Bronchial smooth muscle cell (primary cell): ENCODE results near the gene CCT6A. TPM values are rescaled to one million over a fixed set of nuclear protein-coding genes. Genes with fewer than 3 reads are reported as not detected.

Experiments used
- total RNA-seq: library from RNA; depleted of rRNA; stranded (reverse); fragments of >200 nt; gene quantifications from 2 replicates; pipeline ENCODE4 v1.2.1, GENCODE V29; 2014

Gene CCT6A, protein sequence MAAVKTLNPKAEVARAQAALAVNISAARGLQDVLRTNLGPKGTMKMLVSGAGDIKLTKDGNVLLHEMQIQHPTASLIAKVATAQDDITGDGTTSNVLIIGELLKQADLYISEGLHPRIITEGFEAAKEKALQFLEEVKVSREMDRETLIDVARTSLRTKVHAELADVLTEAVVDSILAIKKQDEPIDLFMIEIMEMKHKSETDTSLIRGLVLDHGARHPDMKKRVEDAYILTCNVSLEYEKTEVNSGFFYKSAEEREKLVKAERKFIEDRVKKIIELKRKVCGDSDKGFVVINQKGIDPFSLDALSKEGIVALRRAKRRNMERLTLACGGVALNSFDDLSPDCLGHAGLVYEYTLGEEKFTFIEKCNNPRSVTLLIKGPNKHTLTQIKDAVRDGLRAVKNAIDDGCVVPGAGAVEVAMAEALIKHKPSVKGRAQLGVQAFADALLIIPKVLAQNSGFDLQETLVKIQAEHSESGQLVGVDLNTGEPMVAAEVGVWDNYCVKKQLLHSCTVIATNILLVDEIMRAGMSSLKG
- 178 and 183 TPM in 2 replicates for total RNA-seq

DNA sequence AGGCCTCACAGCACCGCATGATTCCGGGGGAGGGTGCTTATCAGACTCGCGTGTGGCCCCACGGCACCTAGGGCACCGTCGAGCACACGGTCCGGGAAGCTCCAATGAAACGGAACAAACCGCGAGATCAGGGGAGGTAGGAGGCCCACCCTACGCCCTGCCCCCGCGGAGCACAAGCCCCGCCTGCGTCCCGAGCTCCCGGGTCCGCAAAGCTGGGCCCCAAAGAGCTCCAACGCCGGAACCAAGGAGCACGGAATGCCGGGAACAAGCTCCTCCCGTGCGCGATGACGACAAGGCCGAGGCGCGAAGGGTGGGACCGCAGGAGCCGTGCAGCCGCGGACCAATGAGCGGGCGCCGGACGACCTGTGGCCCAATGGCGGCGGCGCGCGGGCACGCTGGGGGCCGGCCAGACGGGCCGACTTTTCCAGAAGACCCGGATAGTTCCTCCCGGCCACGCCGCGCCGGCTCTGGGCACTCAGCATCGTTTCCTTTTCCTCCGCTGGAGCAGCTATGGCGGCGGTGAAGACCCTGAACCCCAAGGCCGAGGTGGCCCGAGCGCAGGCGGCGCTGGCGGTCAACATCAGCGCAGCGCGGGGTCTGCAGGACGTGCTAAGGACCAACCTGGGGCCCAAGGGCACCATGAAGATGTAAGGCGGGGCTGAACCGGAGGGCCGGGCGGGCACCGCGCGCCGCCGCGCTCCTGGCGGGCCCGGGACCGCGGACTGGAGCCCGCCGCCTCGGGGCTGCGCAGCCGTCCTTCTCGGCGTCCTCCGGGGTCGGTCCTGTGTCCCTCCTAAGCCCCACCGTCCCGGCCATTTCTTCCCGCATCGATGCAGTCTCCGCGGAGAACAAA lies at the start of gene CCT6A, which contains the start of gene PSPH:
Gene CCT6A, plus strand, starts transcription at position 427 of the 853 bp plus-strand sequence. Its CDS starts 84 bp downstream, at position 511.
Gene PSPH, minus strand, starts transcription at position 106 of the 853 bp plus-strand sequence. CDS start 30,232 bp downstream, outside the sequence.

DNA sequence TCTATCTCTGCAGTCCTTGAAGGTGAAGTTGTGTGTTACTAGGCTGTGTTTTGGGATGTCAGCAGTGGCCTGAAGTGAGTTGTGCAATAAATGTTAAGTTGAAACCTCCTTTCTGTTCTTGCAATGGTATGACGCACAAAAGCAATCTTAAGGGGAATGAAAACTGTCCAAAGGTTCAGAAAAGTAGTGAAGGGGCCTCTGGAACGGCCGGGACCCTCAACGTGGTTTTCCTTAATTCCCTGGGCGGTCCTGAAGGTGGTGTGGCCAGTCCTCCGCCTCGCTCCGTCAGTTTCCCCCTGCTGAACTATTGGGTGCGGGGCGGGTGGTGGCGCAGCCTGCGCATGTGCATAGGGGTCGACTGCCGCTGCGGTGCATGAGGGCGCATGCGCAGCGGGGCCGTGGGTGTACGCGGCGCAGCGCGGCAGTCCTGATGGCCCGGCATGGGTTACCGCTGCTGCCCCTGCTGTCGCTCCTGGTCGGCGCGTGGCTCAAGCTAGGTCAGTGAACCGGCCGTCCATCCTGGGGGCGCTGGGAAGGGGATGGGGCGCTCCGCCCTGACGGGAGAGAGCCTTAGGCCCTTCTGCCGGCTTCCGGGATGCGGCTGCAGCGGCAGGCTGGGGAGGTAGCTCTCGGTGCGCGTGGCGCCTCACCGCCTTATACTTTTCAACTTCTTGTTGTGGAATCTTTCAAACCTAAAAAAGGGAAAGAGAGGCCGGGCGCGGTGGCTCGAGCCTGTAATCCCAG lies 12.5 kb downstream of the CCT6A start, which contains the start of gene SUMF2:
Gene SUMF2, plus strand, starts transcription at position 405 of the 744 bp plus-strand sequence. Its CDS starts 26 bp downstream, at position 431.

DNA sequence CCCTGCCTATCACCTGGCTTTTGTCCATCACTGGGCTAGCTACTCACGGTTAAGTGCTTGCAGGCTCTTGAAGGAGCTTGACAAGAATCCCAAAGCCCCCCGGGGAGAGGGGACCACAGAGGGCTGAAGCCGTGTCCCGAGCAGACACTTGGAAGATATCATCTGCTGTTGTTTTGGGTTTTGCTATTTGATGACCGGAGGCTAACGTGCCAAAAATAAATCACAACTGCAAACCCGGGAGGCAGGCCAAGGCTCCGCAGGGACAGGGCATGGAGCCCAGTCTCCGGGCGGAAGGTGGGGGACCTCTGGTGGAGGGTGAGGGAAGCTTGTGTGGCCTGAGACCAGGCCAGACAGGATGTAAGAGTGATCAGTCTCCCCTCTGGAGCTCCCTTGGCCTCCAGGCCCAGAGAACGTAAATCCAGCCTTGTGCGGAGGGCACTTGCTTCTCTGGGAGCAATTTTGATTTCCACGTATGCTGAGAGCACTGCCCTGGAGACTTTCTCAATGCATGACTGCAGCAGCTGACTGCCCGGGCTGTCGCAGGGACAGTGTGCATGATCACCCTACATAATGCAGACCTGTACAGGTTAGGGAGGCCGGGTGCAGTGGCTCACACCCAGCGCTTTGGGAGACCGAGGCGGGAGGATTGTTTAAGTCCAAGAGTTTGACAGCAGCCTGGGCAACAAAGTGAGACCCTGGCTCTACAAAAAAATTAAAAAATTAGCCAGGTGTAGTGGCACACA lies 41.4 kb downstream of the CCT6A start, which contains the start of gene PHKG1:
Gene PHKG1, minus strand, starts transcription at position 164 of the 743 bp plus-strand sequence. CDS start 4,011 bp downstream, outside the sequence.

DNA sequence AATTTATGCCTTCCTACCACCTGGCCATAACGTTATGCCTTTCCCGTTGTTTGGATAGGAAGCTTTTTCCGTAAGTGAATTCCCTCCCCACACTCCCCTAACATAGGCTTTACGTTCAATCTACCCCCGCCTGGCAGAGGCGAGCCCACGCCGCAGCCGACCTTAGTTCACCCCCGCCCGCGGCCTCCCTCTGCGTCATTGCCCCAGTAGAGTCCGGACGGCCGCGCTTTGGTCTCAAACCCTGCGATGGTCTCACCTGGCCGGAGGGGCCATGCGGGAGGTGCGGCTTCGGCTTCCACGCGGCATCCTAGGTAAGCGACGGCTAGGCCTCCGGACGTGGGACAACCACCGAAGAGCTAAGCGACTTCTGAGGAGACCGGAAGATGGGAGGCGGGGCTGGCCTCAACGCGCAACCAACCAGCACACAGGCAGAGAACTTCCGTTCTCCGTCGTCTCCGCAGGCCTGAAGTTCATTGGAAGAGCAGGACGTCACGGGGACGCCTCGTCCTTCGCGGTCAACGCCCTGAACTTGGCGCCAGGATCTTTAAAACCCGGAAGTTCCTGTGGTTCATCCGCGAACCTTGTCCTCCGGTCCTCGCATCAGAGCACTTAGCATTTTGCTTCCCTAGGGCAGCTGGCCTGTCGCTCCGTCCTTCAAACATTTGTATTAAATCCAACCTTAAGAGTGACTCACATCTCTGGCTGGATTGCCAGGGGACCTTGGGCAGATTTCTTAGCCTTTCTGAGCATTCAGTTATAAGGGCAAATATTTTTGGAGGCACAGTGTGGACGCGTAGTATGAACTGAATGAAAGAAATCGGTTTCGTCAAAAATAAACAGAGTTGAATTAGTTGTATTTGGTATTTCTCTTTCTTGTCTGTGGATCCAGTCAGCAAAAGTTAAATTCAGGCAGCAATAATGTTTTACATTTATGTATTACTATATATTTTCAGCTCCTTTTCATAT lies 54.8 kb downstream of the CCT6A start, which contains the start of gene CHCHD2:
Gene CHCHD2, minus strand, starts transcription at position 369 of the 966 bp plus-strand sequence. Its CDS starts 63 bp downstream, at position 306.

Other genes starting within 250 kb of the CCT6A start
- gene SEPTIN14, start 189.0 kb upstream of the CCT6A start, total RNA-seq: not detected in 2 replicates
- gene ZNF713, start 164.3 kb upstream of the CCT6A start, total RNA-seq: 1.4 and 4.2 TPM in 2 replicates
- gene MRPS17, start 99.9 kb upstream of the CCT6A start, total RNA-seq: 15.5 and 16.9 TPM in 2 replicates
- gene NIPSNAP2, start 87.2 kb upstream of the CCT6A start, total RNA-seq: 27.3 and 35.6 TPM in 2 replicates
- 22.1 and 24.3 TPM in 2 replicates for gene PSPH, start 321 bp upstream of the CCT6A start, total RNA-seq
- 166 and 232 TPM in 2 replicates for gene SUMF2, start 12.5 kb downstream of the CCT6A start, total RNA-seq
- 0.47 and 1.0 TPM in 2 replicates for gene PHKG1, start 41.2 kb downstream of the CCT6A start, total RNA-seq
- 280 and 400 TPM in 2 replicates for gene CHCHD2, start 54.7 kb downstream of the CCT6A start, total RNA-seq
- not detected in 2 replicates for gene NUPR2, start 64.7 kb downstream of the CCT6A start, total RNA-seq